ENCODE measurements around the gene CENPQ.

The CENPQ gene

DNA sequence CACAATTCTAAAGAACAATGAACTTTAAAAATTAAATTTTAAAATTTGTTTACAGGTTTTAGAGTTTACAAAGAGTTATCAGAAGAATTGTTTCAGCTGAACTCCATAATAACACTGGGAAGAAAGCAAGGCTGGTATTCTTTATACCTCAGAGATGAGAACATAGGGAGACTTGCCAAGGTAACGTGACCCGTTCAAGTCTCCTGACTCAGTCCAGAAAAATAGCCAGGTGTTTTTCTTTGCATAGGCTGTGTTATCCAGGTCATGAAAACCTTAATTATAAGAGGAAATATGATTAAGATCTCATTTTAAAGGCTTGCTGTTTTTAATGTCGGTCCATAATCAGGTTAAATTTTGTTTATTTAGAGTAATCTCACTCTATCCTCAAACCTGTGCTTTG lies 78.8 kb downstream of the CENPQ start:
- no peak for DNase-seq (ENCODE audit: low read depth)

Data from activated T-helper 9 cell treated with anti-CD3 and anti-CD28 coated beads, Interleukin-2, amount 50 U/mL, for 16 hours (primary cell).